ENCODE measurements around the gene TMC8. TPM values are rescaled to one million over a fixed set of nuclear protein-coding genes. Genes with fewer than 3 reads are reported as not detected.
"Not testable (repeated sequence)": the region's sequence is repeated elsewhere in the genome, so short reads cannot be mapped to it uniquely, and the experiment has no call there.

The TMC8 gene
- total and polyA plus RNA-seq, 8 donors = 1.6 to 19.8 (median 4.3) TPM

DNA sequence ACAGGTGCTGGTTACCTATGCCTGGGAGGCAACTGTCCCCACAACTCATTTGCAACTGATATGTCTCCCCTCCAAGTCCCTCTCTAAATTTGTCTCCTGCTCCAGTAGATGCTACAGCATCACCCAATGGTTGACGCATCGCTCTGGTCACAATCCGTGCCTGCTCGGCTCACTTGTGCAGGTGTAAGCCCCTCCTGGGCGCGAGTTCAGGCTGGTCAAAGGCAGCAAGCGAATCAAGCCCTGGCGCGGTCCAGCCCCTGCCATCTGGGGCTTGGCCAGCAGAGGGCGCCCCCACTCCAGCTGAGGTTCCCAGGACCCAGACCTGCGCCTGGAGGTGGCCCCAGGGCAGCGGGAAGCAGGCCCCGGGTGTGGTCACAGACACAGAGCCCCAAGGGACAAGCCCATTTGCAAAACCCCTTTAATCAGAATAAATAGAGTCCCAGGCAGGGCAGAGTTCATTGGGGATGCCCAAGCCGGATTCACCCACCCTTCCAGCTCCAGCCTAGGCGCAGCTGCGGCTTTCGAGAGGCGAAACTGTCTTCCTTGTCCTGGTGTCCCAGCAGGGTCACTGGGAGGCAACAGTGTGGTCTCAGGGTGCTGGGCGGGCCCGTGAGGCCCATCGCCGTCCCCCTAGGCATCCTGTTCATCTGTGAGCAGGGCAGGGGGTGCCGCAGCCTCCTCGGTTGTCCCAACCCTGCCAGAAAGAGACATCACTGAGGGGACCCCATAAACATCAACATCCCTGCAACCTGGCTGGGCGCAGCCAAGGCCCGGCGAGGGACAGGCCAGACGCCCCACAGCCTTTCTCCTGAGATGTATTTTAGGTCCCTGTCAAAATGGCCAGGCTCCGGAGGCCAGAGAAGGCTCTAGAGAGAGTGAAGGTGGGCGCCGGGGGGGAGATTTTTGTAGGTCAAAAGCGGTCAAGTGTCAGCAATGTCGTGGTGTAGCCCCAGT, 17.8 kb upstream of the TMC8 start:
- 47 to 66% (median 55%) methylated on average over 14 to 33 of the region's 33 CpGs for WGBS, 5 donors
- no peak for TF ChIP-seq POLR2A (IDR thresholded peaks at IDR 0.05)
- TF ChIP-seq CTCF (IDR thresholded peaks at IDR 0.05) = peak in 6 of 7 experiments; percentile 59 to 100 (median 98)
- peak in 2 of 3 donors; percentile 14 to 83 for TF ChIP-seq POLR2AphosphoS5 (IDR thresholded peaks at IDR 0.05)
- TF ChIP-seq EP300 (IDR thresholded peaks at IDR 0.05) = no peak
- intact Hi-C loops (cut with DNase I; ENCODE audit: low total_unique reads) = loop anchor here (5.0 kb wide), 2 partner anchors 65 to 145 kb away; no protein-coding TSS in a partner anchor

DNA sequence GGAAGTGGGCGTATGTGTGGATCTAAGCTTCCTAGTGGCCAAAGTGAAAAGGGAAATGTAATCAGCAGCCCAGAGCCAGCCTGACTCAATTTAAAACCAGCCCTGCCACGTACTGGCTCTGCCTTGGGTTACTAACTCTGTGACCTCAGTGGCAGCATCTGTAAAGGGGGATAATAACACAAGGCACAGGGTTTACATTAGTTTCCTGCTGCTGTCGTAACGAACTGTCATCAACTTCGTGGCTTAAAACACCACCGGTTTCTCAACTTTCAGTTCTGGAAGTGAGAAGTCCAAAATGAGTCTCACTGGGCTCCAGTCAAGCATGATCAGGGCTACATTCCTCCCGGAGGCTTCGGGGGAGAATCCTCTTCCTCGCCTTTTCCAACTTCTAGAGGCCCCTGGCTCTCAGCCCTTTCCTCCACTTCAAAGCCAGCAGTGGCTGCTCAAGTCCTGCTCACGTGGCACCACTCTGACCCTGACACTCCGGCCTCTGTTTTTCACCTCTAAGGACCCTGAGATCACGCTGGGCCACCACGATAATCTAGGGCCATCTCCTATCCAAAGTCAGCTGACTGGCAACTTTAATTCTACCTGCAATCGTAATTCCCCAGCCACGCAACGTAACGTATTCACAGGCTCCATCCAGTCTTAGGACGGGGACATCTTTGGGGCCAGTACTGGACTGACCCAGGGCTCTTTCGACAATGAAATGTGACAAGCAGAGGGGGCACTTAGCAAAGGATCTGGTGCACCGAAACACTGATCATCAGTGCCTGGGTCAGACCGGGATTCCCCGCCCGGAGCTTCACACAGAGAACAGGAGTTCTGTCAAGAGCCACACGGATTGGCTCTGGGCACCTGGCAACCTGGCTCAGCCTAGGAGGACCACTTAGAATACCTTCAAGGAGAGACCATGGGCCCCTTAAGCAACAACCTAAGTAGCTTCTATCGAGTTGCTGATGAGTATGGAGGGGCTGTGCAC, 16.5 kb upstream of the TMC8 start:
- intact Hi-C loops (cut with DNase I; ENCODE audit: low total_unique reads) = loop anchor here (5.0 kb wide), 2 partner anchors 63 to 143 kb away; no protein-coding TSS in a partner anchor
- DNase-seq = peak in 1 of 2 donors; percentile 11
- Histone ChIP-seq H3K9me3 (no peaks in the 10 kb centered on the region), H3K27ac (peak overlapping the region in 1 of 5 donors; percentile 5), H3K36me3 (peaks cover 9 to 62% (median 25%) of the 10 kb centered on the region in 4 donors), H3K27me3 (no peaks in the 10 kb centered on the region), H3K4me3 (no peak overlapping the region), H3K4me1 (peaks cover 12 to 46% (median 20%) of the 10 kb centered on the region in 4 donors)
- 80 to 87% (median 86%) methylated on average over 23 to 25 of the region's 25 CpGs for WGBS, 5 donors
- no peak for TF ChIP-seq POLR2A (IDR thresholded peaks at IDR 0.05)
- TF ChIP-seq POLR2AphosphoS5 (IDR thresholded peaks at IDR 0.05) = no peak
- no peak for TF ChIP-seq CTCF (IDR thresholded peaks at IDR 0.05)
- TF ChIP-seq EP300 (IDR thresholded peaks at IDR 0.05) = no peak

More for the DNA sequence above, 17.8 kb upstream of the TMC8 start:
- no peak overlapping the region for H3K4me3 ChIP-seq
- no peaks in the 10 kb centered on the region for H3K27me3 ChIP-seq
- peak overlapping the region in 1 of 5 donors; percentile 13 for H3K27ac ChIP-seq
- H3K4me1 ChIP-seq = peaks cover 10 to 43% (median 18%) of the 10 kb centered on the region in 4 donors
- peaks cover 10 to 59% (median 31%) of the 10 kb centered on the region in 4 donors for H3K36me3 ChIP-seq
- DNase-seq = peak; percentile 87 to 89
- no peaks in the 10 kb centered on the region for H3K9me3 ChIP-seq

GRCh38 chr17:78114831-78115723, 15.5 kb upstream of the TMC8 start:
- no peaks in the 10 kb centered on the region for H3K9me3 ChIP-seq
- peaks cover 3 to 58% (median 20%) of the 10 kb centered on the region in 4 donors for H3K36me3 ChIP-seq
- intact Hi-C loops (cut with DNase I; ENCODE audit: low total_unique reads) = loop anchor here (5.0 kb wide), 2 partner anchors 62 to 142 kb away; no protein-coding TSS in a partner anchor
- H3K4me3 ChIP-seq = no peak overlapping the region
- H3K4me1 ChIP-seq = peaks cover 12 to 46% (median 20%) of the 10 kb centered on the region in 4 donors
- WGBS, 5 donors = 64 to 84% (median 71%) methylated on average over 24 to 27 of the region's 28 CpGs
- TF ChIP-seq POLR2A (IDR thresholded peaks at IDR 0.05) (no peak), CTCF (IDR thresholded peaks at IDR 0.05) (no peak), POLR2AphosphoS5 (IDR thresholded peaks at IDR 0.05) (no peak), EP300 (IDR thresholded peaks at IDR 0.05) (no peak)
- H3K27me3 ChIP-seq = no peaks in the 10 kb centered on the region
- DNase-seq = peak in 1 of 2 donors; percentile 17
- H3K27ac ChIP-seq = peak overlapping the region in 1 of 5 donors; percentile 5

DNA sequence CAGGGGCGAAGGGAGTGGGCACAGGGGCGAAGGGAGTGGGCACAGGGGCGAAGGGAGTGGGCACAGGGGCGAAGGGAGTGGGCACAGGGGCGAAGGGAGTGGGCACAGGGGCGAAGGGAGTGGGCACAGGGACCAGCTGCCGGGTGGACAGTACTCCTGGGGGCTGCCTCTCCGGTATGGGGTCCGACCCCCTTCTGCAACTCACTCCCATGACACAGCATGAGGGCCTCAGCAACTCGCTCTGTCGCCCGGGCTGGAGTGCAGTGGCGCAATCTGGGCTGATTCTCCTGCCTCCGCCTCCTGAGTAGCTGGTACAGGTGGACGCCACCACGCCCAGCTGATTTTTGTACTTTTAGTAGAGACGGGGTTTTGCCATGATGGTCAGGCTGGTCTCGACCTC, 14.8 kb upstream of the TMC8 start:
- intact Hi-C loops (cut with DNase I; ENCODE audit: low total_unique reads); H3K27me3 ChIP-seq; H3K27ac ChIP-seq; DNase-seq; H3K4me3 ChIP-seq; H3K9me3 ChIP-seq: not testable (repeated sequence)
- WGBS, 5 donors = 81 to 94% (median 91%) methylated on average over 7 to 15 of the region's 18 CpGs
- H3K4me1 ChIP-seq = peaks cover 12 to 46% (median 20%) of the 10 kb centered on the region in 4 donors
- H3K36me3 ChIP-seq = peaks cover 3 to 58% (median 20%) of the 10 kb centered on the region in 4 donors

All from stomach (tissue), 9 donors.